SH-SY5Y (cell line): ENCODE data around the gene ADGRB2.

Experiments used
- GATA2 ChIP-seq: IDR thresholded peaks from 2 replicates; pipeline ENCODE4 v1.6.1; 2011; ENCODE audit warnings: mild to moderate bottlenecking, low read depth, low read length
- GATA3 ChIP-seq: IDR thresholded peaks from 2 replicates; pipeline ENCODE4 v1.6.1; 2011; ENCODE audit warnings: low read depth, mild to moderate bottlenecking, low read length, moderate library complexity

The ADGRB2 gene

GRCh38 chr1:31799895-31800673 lies 35.9 kb upstream of the ADGRB2 start:
- TF ChIP-seq GATA2 (no peak), GATA3 (no peak)

- no peak for TF ChIP-seq GATA3
- TF ChIP-seq GATA2 = no peak
Observed at GRCh38 chr1:31799196-31799894, 35.2 kb upstream of the ADGRB2 start.

GRCh38 chr1:31798433-31799195 lies 34.5 kb upstream of the ADGRB2 start:
- no peak for TF ChIP-seq GATA2
- TF ChIP-seq GATA3 = no peak

- TF ChIP-seq GATA3 (no peak), GATA2 (no peak)
Observed at GRCh38 chr1:31798086-31798432, 33.9 kb upstream of the ADGRB2 start.

- TF ChIP-seq GATA2 (no peak), GATA3 (no peak)
Observed at GRCh38 chr1:31797216-31797615, 33.1 kb upstream of the ADGRB2 start.

- TF ChIP-seq GATA2 (no peak), GATA3 (no peak)
Observed at GRCh38 chr1:31796707-31797106, 32.6 kb upstream of the ADGRB2 start.

GRCh38 chr1:31795801-31796621 lies 31.9 kb upstream of the ADGRB2 start:
- no peak for TF ChIP-seq GATA3

- TF ChIP-seq GATA2 (no peak), GATA3 (no peak)
Observed at GRCh38 chr1:31795096-31795675, 31.0 kb upstream of the ADGRB2 start.

- TF ChIP-seq GATA3 (no peak), GATA2 (no peak)
Observed at GRCh38 chr1:31793586-31794285, 29.6 kb upstream of the ADGRB2 start.

- TF ChIP-seq GATA3 = no peak
- no peak for TF ChIP-seq GATA2
Observed at GRCh38 chr1:31793086-31793485, 28.9 kb upstream of the ADGRB2 start.

GRCh38 chr1:31792541-31792940 lies 28.4 kb upstream of the ADGRB2 start:
- TF ChIP-seq GATA2 = no peak
- TF ChIP-seq GATA3 = no peak

GRCh38 chr1:31792116-31792515 lies 28.0 kb upstream of the ADGRB2 start:
- TF ChIP-seq GATA2 = no peak

GRCh38 chr1:31791131-31791858 lies 27.2 kb upstream of the ADGRB2 start:
- TF ChIP-seq GATA2 = no peak
- TF ChIP-seq GATA3 = no peak
